Right renal pelvis (tissue), 4 donors: ENCODE data around the gene OSBPL8. TPM values are rescaled to one million over a fixed set of nuclear protein-coding genes. Genes with fewer than 3 reads are reported as not detected.
A peak's percentile ranks its signal among the peaks of the same experiment; 100 is the strongest.
"Not testable (repeated sequence)": the region's sequence is repeated elsewhere in the genome, so short reads cannot be mapped to it uniquely, and the experiment has no call there.

Experiments
- DNase-seq, 4 donors: peaks; one replicate each; pipeline ENCODE4 v3.0.0-alpha.2; 2013; ENCODE audit warnings: low read depth in 4 of 4, low spot score in 3 of 4, missing footprints in 1 of 4
- polyA plus RNA-seq, 4 donors: library from polyadenylated mRNA; unstranded; fragments of 120-200 nt; gene quantifications; one replicate each; pipeline ENCODE4 v1.2.1, GENCODE V29; 2013; ENCODE audit not compliant: insufficient read length in 4 of 4

OSBPL8 gene
- polyA plus RNA-seq, 4 donors, result 58.0 to 82.2 (median 72.2) TPM

- DNase-seq, result no peak
Observed at GRCh38 chr12:76374386-76375020, 185.1 kb downstream of the OSBPL8 start.

GRCh38 chr12:76368230-76368629, 191.3 kb downstream of the OSBPL8 start:
- no peak for DNase-seq

GRCh38 chr12:76366163-76366562, 193.4 kb downstream of the OSBPL8 start:
- no peak for DNase-seq

GRCh38 chr12:76364131-76364530, 195.4 kb downstream of the OSBPL8 start:
- DNase-seq, result not testable (repeated sequence)

GRCh38 chr12:76360316-76360715, 199.3 kb downstream of the OSBPL8 start:
- no peak for DNase-seq

- no peak for DNase-seq
Observed at GRCh38 chr12:76356071-76356470, 203.5 kb downstream of the OSBPL8 start.

GRCh38 chr12:76348079-76348901, 211.3 kb downstream of the OSBPL8 start, which contains the start of gene BBS10:
BBS10 (minus strand) TSS chr12:76348415; CDS start chr12:76348358, 57 bp downstream.
- DNase-seq, result peak; percentile 74 to 84 (median 77)

GRCh38 chr12:76346798-76347420, 212.7 kb downstream of the OSBPL8 start:
- DNase-seq, result peak in 3 of 4 donors; percentile 9 to 33 (median 18)

GRCh38 chr12:76346236-76346635, 213.3 kb downstream of the OSBPL8 start:
- DNase-seq, result no peak

GRCh38 chr12:76345569-76345968, 214.0 kb downstream of the OSBPL8 start:
- no peak for DNase-seq

GRCh38 chr12:76341436-76342030, 218.0 kb downstream of the OSBPL8 start:
- no peak for DNase-seq

GRCh38 chr12:76340680-76341435, 218.7 kb downstream of the OSBPL8 start:
- no peak for DNase-seq

- DNase-seq, result no peak
Observed at GRCh38 chr12:76337583-76337982, 222.0 kb downstream of the OSBPL8 start.

GRCh38 chr12:76332606-76333005, 227.0 kb downstream of the OSBPL8 start:
- DNase-seq, result no peak

- DNase-seq, result no peak
Observed at GRCh38 chr12:76329606-76330005, 230.0 kb downstream of the OSBPL8 start.

GRCh38 chr12:76329159-76329558, 230.4 kb downstream of the OSBPL8 start:
- no peak for DNase-seq

GRCh38 chr12:76319595-76320319, 239.8 kb downstream of the OSBPL8 start:
- not testable (repeated sequence) for DNase-seq

- DNase-seq, result no peak
Observed at GRCh38 chr12:76318773-76319594, 240.6 kb downstream of the OSBPL8 start.

GRCh38 chr12:76317976-76318375, 241.6 kb downstream of the OSBPL8 start:
- DNase-seq, result no peak
